ENCODE measurements around the gene DBR1.
A peak's percentile ranks its signal among the peaks of the same experiment; 100 is the strongest.

The DBR1 gene

GRCh38 chr3:138124706-138125355 is 49.9 kb downstream of the DBR1 start:
- Histone ChIP-seq H3K9ac (ENCODE audit: low read depth in 1 of 2, low read length in 2 of 2) (no peak overlapping the region), H3K36me3 (ENCODE audit: control insufficient read depth in 1 of 2, insufficient read depth in 2 of 2, low read length in 2 of 2) (no peaks in the 10 kb centered on the region), H3K27ac (ENCODE audit: low read depth, low read length) (no peak overlapping the region), H3K4me3 (ENCODE audit: low read depth in 1 of 2, low read length in 2 of 2) (no peak overlapping the region), H3K27me3 (ENCODE audit: control insufficient read depth in 1 of 2, insufficient read depth in 2 of 2, low read length in 2 of 2) (no peaks in the 10 kb centered on the region), H3K9me3 (ENCODE audit: control insufficient read depth in 1 of 2, low read length in 2 of 2) (no peaks in the 10 kb centered on the region), H3K4me1 (ENCODE audit: control insufficient read depth in 1 of 2, insufficient read depth in 2 of 2, low read length in 2 of 2) (peaks cover 0 to 10% of the 10 kb centered on the region in 2 donors)

DNA sequence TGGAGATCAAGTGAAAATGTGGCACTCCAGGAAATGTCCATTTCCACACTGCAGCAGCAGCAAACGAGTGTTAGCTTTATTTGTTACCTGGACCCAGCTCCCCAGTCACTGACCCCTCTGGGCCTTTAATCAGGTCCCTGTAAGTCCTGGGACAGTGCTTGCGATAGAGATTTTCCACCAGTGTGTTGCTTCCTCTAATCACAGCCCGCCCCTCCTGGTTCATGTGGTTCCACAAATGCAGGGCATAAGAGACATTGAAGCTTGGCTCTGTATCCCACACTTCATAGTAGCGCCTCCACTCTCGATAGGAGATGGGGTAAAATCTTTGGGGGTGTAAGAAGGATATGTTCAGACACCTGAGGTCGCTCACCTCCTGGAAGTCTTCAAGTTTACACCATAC is 50.5 kb downstream of the DBR1 start:
- Histone ChIP-seq H3K36me3 (ENCODE audit: control insufficient read depth in 1 of 2, insufficient read depth in 2 of 2, low read length in 2 of 2) (no peaks in the 10 kb centered on the region), H3K9ac (ENCODE audit: low read depth in 1 of 2, low read length in 2 of 2) (no peak overlapping the region), H3K4me3 (ENCODE audit: low read depth in 1 of 2, low read length in 2 of 2) (no peak overlapping the region), H3K27ac (ENCODE audit: low read depth, low read length) (no peak overlapping the region), H3K4me1 (ENCODE audit: control insufficient read depth in 1 of 2, insufficient read depth in 2 of 2, low read length in 2 of 2) (peaks cover 0 to 10% of the 10 kb centered on the region in 2 donors), H3K9me3 (ENCODE audit: control insufficient read depth in 1 of 2, low read length in 2 of 2) (no peaks in the 10 kb centered on the region), H3K27me3 (ENCODE audit: control insufficient read depth in 1 of 2, insufficient read depth in 2 of 2, low read length in 2 of 2) (no peaks in the 10 kb centered on the region)

GRCh38 chr3:138119423-138119766 is 55.3 kb downstream of the DBR1 start:
- Histone ChIP-seq H3K9me3 (ENCODE audit: control insufficient read depth in 1 of 2, low read length in 2 of 2) (no peaks in the 10 kb centered on the region), H3K4me1 (ENCODE audit: control insufficient read depth in 1 of 2, insufficient read depth in 2 of 2, low read length in 2 of 2) (peaks cover 4 to 8% of the 10 kb centered on the region in 2 donors), H3K4me3 (ENCODE audit: low read depth in 1 of 2, low read length in 2 of 2) (no peak overlapping the region), H3K27me3 (ENCODE audit: control insufficient read depth in 1 of 2, insufficient read depth in 2 of 2, low read length in 2 of 2) (no peaks in the 10 kb centered on the region), H3K9ac (ENCODE audit: low read depth in 1 of 2, low read length in 2 of 2) (no peak overlapping the region), H3K27ac (ENCODE audit: low read depth, low read length) (no peak overlapping the region), H3K36me3 (ENCODE audit: control insufficient read depth in 1 of 2, insufficient read depth in 2 of 2, low read length in 2 of 2) (no peaks in the 10 kb centered on the region)

DNA sequence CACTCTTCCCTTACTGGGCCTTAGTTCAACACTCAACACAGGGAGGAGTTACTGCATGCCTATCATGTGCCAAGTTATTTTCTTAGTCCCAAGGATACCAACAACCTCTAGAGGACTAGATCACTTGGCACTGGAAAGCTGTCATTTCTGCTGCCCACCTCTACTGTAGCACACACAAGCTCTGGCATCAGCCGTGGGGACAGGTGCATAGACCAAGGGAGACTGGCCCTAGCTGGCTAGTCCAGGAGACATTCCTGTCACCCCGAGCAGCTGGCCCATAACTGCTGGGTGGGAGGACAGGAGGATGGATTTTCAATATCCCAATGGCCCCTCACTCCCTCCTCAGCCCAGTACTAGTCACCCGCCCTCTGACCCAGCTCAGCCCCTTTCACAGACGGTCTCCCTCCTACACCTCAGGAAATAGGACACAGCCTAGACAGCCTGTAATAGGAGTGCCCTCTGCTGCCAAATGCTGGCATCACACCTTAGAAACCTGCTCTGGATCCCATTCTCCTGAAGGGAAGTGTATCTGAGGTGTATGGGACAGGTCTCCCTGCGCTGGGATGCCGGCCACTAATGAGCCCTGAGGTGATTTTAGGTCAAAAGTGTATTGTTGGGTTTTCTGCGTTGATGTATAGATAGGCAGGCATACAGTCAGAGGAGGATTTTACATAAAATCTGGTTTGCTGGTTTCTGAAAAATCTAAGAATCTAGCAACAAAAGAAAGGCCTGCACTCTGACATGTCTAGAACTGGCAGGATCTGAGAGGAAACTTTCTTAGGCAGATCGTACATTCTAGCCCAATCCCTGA is 55.9 kb downstream of the DBR1 start:
- H3K27me3 ChIP-seq (ENCODE audit: control insufficient read depth in 1 of 2, insufficient read depth in 2 of 2, low read length in 2 of 2) = no peaks in the 10 kb centered on the region
- no peak overlapping the region for H3K9ac ChIP-seq (ENCODE audit: low read depth in 1 of 2, low read length in 2 of 2)
- no peaks in the 10 kb centered on the region for H3K36me3 ChIP-seq (ENCODE audit: control insufficient read depth in 1 of 2, insufficient read depth in 2 of 2, low read length in 2 of 2)
- H3K9me3 ChIP-seq (ENCODE audit: control insufficient read depth in 1 of 2, low read length in 2 of 2) = no peaks in the 10 kb centered on the region
- H3K4me3 ChIP-seq (ENCODE audit: low read depth in 1 of 2, low read length in 2 of 2) = no peak overlapping the region
- H3K4me1 ChIP-seq (ENCODE audit: control insufficient read depth in 1 of 2, insufficient read depth in 2 of 2, low read length in 2 of 2) = peaks cover 9 to 10% of the 10 kb centered on the region in 2 donors
- H3K27ac ChIP-seq (ENCODE audit: low read depth, low read length) = no peak overlapping the region

DNA sequence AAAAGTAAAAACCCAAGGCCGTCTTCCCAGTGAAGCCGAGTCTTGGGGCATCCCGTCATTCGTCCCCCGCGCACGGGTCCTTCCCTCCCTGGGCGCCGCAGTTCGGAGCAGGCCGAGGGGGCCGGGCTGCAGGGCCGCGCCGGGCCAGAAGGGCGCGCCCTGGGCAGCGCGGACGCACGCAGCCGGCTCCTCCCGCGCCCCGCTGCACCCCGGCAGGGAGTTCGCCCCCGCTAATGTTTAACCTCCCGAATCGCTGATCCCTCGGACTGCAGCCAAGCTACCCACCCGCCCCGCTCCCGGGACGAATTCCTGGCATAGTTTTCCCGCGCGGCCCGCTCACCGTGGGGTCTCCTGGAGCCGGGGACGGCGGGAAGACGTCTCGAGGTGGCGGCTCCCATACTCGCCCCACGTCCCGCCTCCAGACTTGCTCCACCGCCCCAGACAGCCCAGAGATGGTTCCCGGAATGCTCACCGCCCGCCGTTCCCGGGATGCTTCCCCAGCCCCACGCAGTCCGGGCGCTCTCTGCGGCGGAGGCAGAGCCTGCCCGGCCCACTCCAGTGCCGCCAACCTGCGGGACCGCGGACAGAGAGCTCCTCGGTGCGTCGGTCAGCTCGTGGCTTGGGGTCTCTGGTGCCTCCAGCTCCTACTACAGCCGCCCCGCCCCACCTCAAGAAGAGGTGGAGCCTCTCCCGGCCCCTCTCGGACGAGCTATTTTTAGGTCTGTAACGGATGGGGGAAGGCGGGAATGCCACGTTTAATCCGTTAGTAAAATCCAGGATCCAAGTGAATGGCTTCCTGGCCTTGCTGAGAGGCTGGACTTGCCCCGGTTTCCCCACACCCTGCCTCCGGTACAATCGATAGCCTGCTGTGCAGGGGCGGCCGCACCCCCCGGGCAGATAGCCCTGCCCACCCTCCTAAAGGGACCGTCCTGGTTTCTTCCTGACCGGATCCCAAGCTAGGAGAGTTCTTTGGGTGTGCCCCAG is 59.4 kb downstream of the DBR1 start, which contains the start of gene DZIP1L:
TSS of gene DZIP1L (minus strand) at position 621 of the 984 bp plus-strand sequence. CDS start 11,637 bp downstream, outside the sequence.
- Histone ChIP-seq H3K27ac (ENCODE audit: low read depth, low read length) (peak within 1 kb of the TSS; percentile 54), H3K27me3 (ENCODE audit: control insufficient read depth in 1 of 2, insufficient read depth in 2 of 2, low read length in 2 of 2) (no peaks in the 10 kb centered on the region), H3K4me3 (ENCODE audit: low read depth in 1 of 2, low read length in 2 of 2) (peak within 1 kb of the TSS; percentile 68 to 75), H3K9ac (ENCODE audit: low read depth in 1 of 2, low read length in 2 of 2) (peak within 1 kb of the TSS; percentile 54 to 57), H3K4me1 (ENCODE audit: control insufficient read depth in 1 of 2, insufficient read depth in 2 of 2, low read length in 2 of 2) (peaks cover 9 to 10% of the 10 kb centered on the region in 2 donors), H3K36me3 (ENCODE audit: control insufficient read depth in 1 of 2, insufficient read depth in 2 of 2, low read length in 2 of 2) (no peaks in the 10 kb centered on the region), H3K9me3 (ENCODE audit: control insufficient read depth in 1 of 2, low read length in 2 of 2) (no peaks in the 10 kb centered on the region)

GRCh38 chr3:138114431-138114918 is 60.2 kb downstream of the DBR1 start:
- H3K36me3 ChIP-seq (ENCODE audit: control insufficient read depth in 1 of 2, insufficient read depth in 2 of 2, low read length in 2 of 2) = no peaks in the 10 kb centered on the region
- peak overlapping the region; percentile 30 for H3K27ac ChIP-seq (ENCODE audit: low read depth, low read length)
- peak overlapping the region; percentile 68 to 75 for H3K4me3 ChIP-seq (ENCODE audit: low read depth in 1 of 2, low read length in 2 of 2)
- H3K9me3 ChIP-seq (ENCODE audit: control insufficient read depth in 1 of 2, low read length in 2 of 2) = no peaks in the 10 kb centered on the region
- peaks cover 9 to 10% of the 10 kb centered on the region in 2 donors for H3K4me1 ChIP-seq (ENCODE audit: control insufficient read depth in 1 of 2, insufficient read depth in 2 of 2, low read length in 2 of 2)
- no peaks in the 10 kb centered on the region for H3K27me3 ChIP-seq (ENCODE audit: control insufficient read depth in 1 of 2, insufficient read depth in 2 of 2, low read length in 2 of 2)
- peak overlapping the region; percentile 54 to 57 for H3K9ac ChIP-seq (ENCODE audit: low read depth in 1 of 2, low read length in 2 of 2)

DNA sequence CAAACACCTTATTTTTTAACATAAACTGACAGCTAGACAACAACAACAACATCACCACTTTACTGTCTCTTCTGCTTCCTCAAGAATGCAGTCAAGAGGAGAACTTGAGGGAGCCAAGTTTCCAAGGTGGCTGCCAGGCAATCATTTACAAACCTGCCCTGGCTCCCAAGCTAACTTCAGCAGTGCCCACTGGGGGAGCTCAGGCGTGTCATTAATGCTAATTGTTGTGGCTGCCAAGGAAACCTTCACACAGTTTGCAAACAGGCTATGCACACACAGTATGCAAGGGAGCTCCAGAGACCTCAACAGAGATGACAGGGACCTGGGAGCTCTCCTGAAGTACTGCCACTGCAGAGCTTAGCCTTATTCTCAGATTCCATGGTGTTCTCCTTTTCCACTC is 61.4 kb downstream of the DBR1 start:
- peaks cover 0 to 2% of the 10 kb centered on the region in 2 donors for H3K27me3 ChIP-seq (ENCODE audit: control insufficient read depth in 1 of 2, insufficient read depth in 2 of 2, low read length in 2 of 2)
- H3K9me3 ChIP-seq (ENCODE audit: control insufficient read depth in 1 of 2, low read length in 2 of 2) = no peaks in the 10 kb centered on the region
- peaks cover 9 to 10% of the 10 kb centered on the region in 2 donors for H3K4me1 ChIP-seq (ENCODE audit: control insufficient read depth in 1 of 2, insufficient read depth in 2 of 2, low read length in 2 of 2)
- H3K27ac ChIP-seq (ENCODE audit: low read depth, low read length) = no peak overlapping the region
- no peaks in the 10 kb centered on the region for H3K36me3 ChIP-seq (ENCODE audit: control insufficient read depth in 1 of 2, insufficient read depth in 2 of 2, low read length in 2 of 2)
- no peak overlapping the region for H3K9ac ChIP-seq (ENCODE audit: low read depth in 1 of 2, low read length in 2 of 2)
- H3K4me3 ChIP-seq (ENCODE audit: low read depth in 1 of 2, low read length in 2 of 2) = no peak overlapping the region

- no peak overlapping the region for H3K4me3 ChIP-seq (ENCODE audit: low read depth in 1 of 2, low read length in 2 of 2)
- no peaks in the 10 kb centered on the region for H3K36me3 ChIP-seq (ENCODE audit: control insufficient read depth in 1 of 2, insufficient read depth in 2 of 2, low read length in 2 of 2)
- no peaks in the 10 kb centered on the region for H3K9me3 ChIP-seq (ENCODE audit: control insufficient read depth in 1 of 2, low read length in 2 of 2)
- no peak overlapping the region for H3K27ac ChIP-seq (ENCODE audit: low read depth, low read length)
- no peak overlapping the region for H3K9ac ChIP-seq (ENCODE audit: low read depth in 1 of 2, low read length in 2 of 2)
- peaks cover 0 to 3% of the 10 kb centered on the region in 2 donors for H3K27me3 ChIP-seq (ENCODE audit: control insufficient read depth in 1 of 2, insufficient read depth in 2 of 2, low read length in 2 of 2)
- peaks cover 9 to 10% of the 10 kb centered on the region in 2 donors for H3K4me1 ChIP-seq (ENCODE audit: control insufficient read depth in 1 of 2, insufficient read depth in 2 of 2, low read length in 2 of 2)
Measured at GRCh38 chr3:138112362-138112761, 62.4 kb downstream of the DBR1 start.
